ENCODE results near the gene B4GALT2.

Gene B4GALT2

GRCh38 chr1:43937179-43937865 is 41.7 kb upstream of the B4GALT2 start:
- no peak overlapping the region for H3K4me3 ChIP-seq (replicated peaks in 1 of 2; ENCODE audit: low read depth in 2 of 2, low read length in 2 of 2)
- TF ChIP-seq CTCF (IDR thresholded peaks at IDR 0.05; ENCODE audit: low read depth, low read length) = no peak
- DNase-seq (ENCODE audit: low read depth in 2 of 2) = no peak

- TF ChIP-seq CTCF (IDR thresholded peaks at IDR 0.05; ENCODE audit: low read depth, low read length) = no peak
- no peak overlapping the region for H3K4me3 ChIP-seq (replicated peaks in 1 of 2; ENCODE audit: low read depth in 2 of 2, low read length in 2 of 2)
- no peak for DNase-seq (ENCODE audit: low read depth in 2 of 2)
Observed at GRCh38 chr1:43938383-43938782, 40.6 kb upstream of the B4GALT2 start.

- no peak for TF ChIP-seq CTCF (IDR thresholded peaks at IDR 0.05; ENCODE audit: low read depth, low read length)
- no peak overlapping the region for H3K4me3 ChIP-seq (replicated peaks in 1 of 2; ENCODE audit: low read depth in 2 of 2, low read length in 2 of 2)
- DNase-seq (ENCODE audit: low read depth in 2 of 2) = no peak
Observed at GRCh38 chr1:43938892-43939587, 40.0 kb upstream of the B4GALT2 start.

GRCh38 chr1:43942411-43942810 is 36.6 kb upstream of the B4GALT2 start:
- no peak overlapping the region for H3K4me3 ChIP-seq (replicated peaks in 1 of 2; ENCODE audit: low read depth in 2 of 2, low read length in 2 of 2)
- DNase-seq (ENCODE audit: low read depth in 2 of 2) = no peak
- TF ChIP-seq CTCF (IDR thresholded peaks at IDR 0.05; ENCODE audit: low read depth, low read length) = no peak

- no peak for TF ChIP-seq CTCF (IDR thresholded peaks at IDR 0.05; ENCODE audit: low read depth, low read length)
- DNase-seq (ENCODE audit: low read depth in 2 of 2) = no peak
- no peak overlapping the region for H3K4me3 ChIP-seq (replicated peaks in 1 of 2; ENCODE audit: low read depth in 2 of 2, low read length in 2 of 2)
Observed at GRCh38 chr1:43944860-43945259, 34.1 kb upstream of the B4GALT2 start.

GRCh38 chr1:43945674-43946235 is 33.3 kb upstream of the B4GALT2 start:
- no peak for TF ChIP-seq CTCF (IDR thresholded peaks at IDR 0.05; ENCODE audit: low read depth, low read length)
- no peak for DNase-seq (ENCODE audit: low read depth in 2 of 2)
- peak overlapping the region; percentile 86 to 94 for H3K4me3 ChIP-seq (replicated peaks in 1 of 2; ENCODE audit: low read depth in 2 of 2, low read length in 2 of 2)

Measured in cardiac fibroblast (primary cell).